SU-DHL-6 (cell line): ENCODE results near the gene AGPAT4.
"Not testable (repeated sequence)": the region's sequence is repeated elsewhere in the genome, so short reads cannot be mapped to it uniquely, and the experiment has no call there.

ENCODE experiments used
- H2AFZ ChIP-seq: fragments of 200-600 bp; sonication (generic); 2 replicates; pipeline ENCODE4 v1.6.1; 2014; ENCODE audit warnings: low read depth, mild to moderate bottlenecking, moderate library complexity, mixed read lengths, antibody characterized with exemption, low read length; ENCODE audit not compliant: severe bottlenecking
- H3F3A ChIP-seq: fragments of 200-600 bp; shearing (Covaris generic); 2 replicates; pipeline ENCODE4 v1.6.0; 2016; ENCODE audit warnings: antibody characterized with exemption, mild to moderate bottlenecking; ENCODE audit not compliant: insufficient read depth
- H3K27ac ChIP-seq: fragments of 200-600 bp; sonication (generic); 2 replicates; pipeline ENCODE4 v1.5.1; 2016; ENCODE audit warnings: low read depth, mild to moderate bottlenecking, low read length, moderate library complexity, mixed read lengths
- H3K27me3 ChIP-seq: fragments of 200-600 bp; sonication (generic), shearing (Covaris generic); 2 replicates; pipeline ENCODE4 v1.6.0; 2014; ENCODE audit warnings: mild to moderate bottlenecking, low read length
- H3K36me3 ChIP-seq: fragments of 200-600 bp; sonication (generic); 2 replicates; pipeline ENCODE4 v1.6.1; 2014; ENCODE audit warnings: mild to moderate bottlenecking, low read length, mixed read lengths
- H3K4me2 ChIP-seq: fragments of 300-600, 200-600 bp; shearing (Covaris generic), sonication (generic); 2 replicates; pipeline ENCODE4 v1.6.0; 2014; ENCODE audit warnings: low read length, low read depth, mild to moderate bottlenecking; ENCODE audit not compliant: poor library complexity, severe bottlenecking
- H3K4me3 ChIP-seq: fragments of 200-600 bp; sonication (generic); 2 replicates; pipeline ENCODE4 v1.5.1; 2014; ENCODE audit warnings: antibody characterized with exemption, low read length, mild to moderate bottlenecking, mixed read lengths; ENCODE audit not compliant: insufficient read depth, poor library complexity, severe bottlenecking
- H3K79me2 ChIP-seq: fragments of 200-600 bp; sonication (generic); 2 replicates; pipeline ENCODE4 v1.6.1; 2014; ENCODE audit warnings: mild to moderate bottlenecking, low read length, moderate library complexity; ENCODE audit not compliant: insufficient read depth
- H3K9ac ChIP-seq: fragments of 200-600 bp; sonication (generic); 2 replicates; pipeline ENCODE4 v1.7.0; 2014; ENCODE audit warnings: mild to moderate bottlenecking, low read length
- H3K9me2 ChIP-seq: fragments of 200-600 bp; sonication (generic); replicated peaks from 2 replicates; pipeline ENCODE4 v1.6.1; 2014; ENCODE audit warnings: low read length; ENCODE audit not compliant: insufficient read depth
- H3K9me3 ChIP-seq: fragments of 200-600 bp; sonication (generic); 2 replicates; pipeline ENCODE4 v1.6.1; 2014; ENCODE audit warnings: low read length, mixed read lengths; ENCODE audit not compliant: insufficient read depth
- H4K20me1 ChIP-seq: fragments of 200-600 bp; sonication (generic); 2 replicates; pipeline ENCODE4 v1.6.1; 2014; ENCODE audit warnings: low read depth, mild to moderate bottlenecking, antibody characterized with exemption, low read length, moderate library complexity, mixed read lengths
- EZH2phosphoT487 ChIP-seq: fragments of 200-600 bp; sonication (generic), shearing (Covaris generic); conservative IDR thresholded peaks from 2 replicates; pipeline ENCODE4 v1.6.1; 2018; ENCODE audit warnings: mild to moderate bottlenecking, antibody characterized with exemption, low read length, moderate library complexity, mixed read lengths
- TF ChIP-seq, protein P1 (sequence below): fragments of 200-600 bp; sonication (generic); IDR thresholded peaks from one replicate; pipeline ENCODE4 v1.5.1; 2017; ENCODE audit warnings: antibody characterized with exemption, mild to moderate bottlenecking, low read length, moderate library complexity; ENCODE audit not compliant: insufficient read depth, poor library complexity, severe bottlenecking

AGPAT4 gene

DNA sequence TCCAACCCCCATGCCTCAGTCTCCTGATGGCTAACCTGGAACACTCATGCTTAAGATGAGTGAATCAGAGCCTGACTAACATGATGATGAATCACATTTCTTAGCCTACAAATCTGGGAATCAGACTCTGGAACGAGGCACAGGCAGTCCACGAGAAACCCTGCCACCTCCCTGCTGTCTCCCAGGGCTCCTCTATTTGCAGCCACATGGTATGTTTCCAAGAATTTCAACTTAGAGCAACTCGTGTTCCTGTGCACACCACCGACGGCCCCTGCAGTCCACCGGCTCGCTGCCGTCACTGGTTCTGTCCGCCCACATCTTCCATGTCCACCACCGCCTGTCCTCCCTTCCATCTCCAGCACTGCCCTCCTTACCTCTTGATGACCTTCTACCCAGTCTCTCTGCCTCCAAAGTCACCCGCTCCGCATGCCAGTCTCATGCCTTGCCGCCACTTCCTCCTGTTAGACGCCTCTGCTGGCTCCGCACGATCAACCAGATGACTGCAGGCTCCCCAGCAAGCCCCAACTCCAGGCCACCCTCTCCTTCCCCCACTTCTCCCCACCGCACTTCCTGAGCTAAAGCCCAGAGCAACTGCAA, 87.6 kb downstream of the AGPAT4 start:
- Histone ChIP-seq H3K27me3 (no peaks in the 10 kb centered on the region), H3F3A (no peaks in the 10 kb centered on the region), H3K4me3 (no peak overlapping the region), H3K9ac (no peak overlapping the region), H3K9me2 (no peaks in the 10 kb centered on the region), H2AFZ (no peak overlapping the region), H3K27ac (no peak overlapping the region), H3K9me3 (no peaks in the 10 kb centered on the region), H3K79me2 (no peaks in the 10 kb centered on the region), H3K4me2 (no peak overlapping the region), H4K20me1 (no peaks in the 10 kb centered on the region), H3K36me3 (no peaks in the 10 kb centered on the region)
- TF ChIP-seq EZH2phosphoT487 = no peak
- TF ChIP-seq, protein P1, sequence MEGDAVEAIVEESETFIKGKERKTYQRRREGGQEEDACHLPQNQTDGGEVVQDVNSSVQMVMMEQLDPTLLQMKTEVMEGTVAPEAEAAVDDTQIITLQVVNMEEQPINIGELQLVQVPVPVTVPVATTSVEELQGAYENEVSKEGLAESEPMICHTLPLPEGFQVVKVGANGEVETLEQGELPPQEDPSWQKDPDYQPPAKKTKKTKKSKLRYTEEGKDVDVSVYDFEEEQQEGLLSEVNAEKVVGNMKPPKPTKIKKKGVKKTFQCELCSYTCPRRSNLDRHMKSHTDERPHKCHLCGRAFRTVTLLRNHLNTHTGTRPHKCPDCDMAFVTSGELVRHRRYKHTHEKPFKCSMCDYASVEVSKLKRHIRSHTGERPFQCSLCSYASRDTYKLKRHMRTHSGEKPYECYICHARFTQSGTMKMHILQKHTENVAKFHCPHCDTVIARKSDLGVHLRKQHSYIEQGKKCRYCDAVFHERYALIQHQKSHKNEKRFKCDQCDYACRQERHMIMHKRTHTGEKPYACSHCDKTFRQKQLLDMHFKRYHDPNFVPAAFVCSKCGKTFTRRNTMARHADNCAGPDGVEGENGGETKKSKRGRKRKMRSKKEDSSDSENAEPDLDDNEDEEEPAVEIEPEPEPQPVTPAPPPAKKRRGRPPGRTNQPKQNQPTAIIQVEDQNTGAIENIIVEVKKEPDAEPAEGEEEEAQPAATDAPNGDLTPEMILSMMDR = no peak

DNA sequence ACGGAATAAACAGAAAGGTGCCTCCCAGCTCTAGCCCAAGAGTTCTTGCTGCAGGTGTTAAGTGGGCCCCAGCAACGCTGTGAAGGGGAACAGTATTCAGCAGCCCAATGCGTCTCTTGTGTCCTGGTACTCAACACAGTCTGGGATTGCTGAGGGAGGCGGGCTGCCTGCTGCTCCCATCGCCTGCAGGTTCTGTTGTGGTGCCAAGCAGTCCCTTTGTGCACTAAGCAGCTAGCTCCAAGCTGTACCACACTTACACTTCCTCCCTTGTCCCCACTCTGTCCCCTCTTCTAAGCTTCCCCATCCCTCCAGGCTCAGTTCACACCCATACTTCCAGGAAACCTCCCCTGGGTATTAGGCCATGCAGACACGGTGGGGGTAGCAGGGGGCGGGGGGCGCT, 92.7 kb downstream of the AGPAT4 start:
- Histone ChIP-seq H3K4me3 (no peak overlapping the region), H3K36me3 (no peaks in the 10 kb centered on the region), H3F3A (no peaks in the 10 kb centered on the region), H3K27ac (no peak overlapping the region), H3K27me3 (no peaks in the 10 kb centered on the region), H3K9me3 (no peaks in the 10 kb centered on the region), H3K79me2 (no peaks in the 10 kb centered on the region), H3K9me2 (no peaks in the 10 kb centered on the region), H3K9ac (no peak overlapping the region), H2AFZ (no peak overlapping the region), H3K4me2 (no peak overlapping the region), H4K20me1 (no peaks in the 10 kb centered on the region)
- TF ChIP-seq, protein P1 = no peak

DNA sequence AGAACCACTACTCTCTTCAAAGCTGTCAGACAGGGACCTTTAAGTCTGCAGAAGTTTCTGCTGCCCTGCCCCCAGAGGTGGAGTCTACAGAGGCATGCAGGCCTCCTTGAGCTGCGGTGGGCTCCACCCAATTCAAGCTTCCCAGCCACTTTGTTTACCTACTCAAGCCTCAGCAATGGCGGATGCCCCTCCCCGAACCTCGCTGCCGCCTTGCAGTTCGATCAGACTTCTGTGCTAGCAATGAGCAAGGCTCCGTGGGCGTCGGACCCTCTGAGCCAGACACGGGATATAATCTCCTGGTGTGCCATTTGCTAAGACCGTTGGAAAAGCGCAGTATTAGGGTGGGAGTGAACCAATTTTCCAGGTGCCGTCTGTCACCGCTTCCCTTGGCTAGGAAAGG, 95.7 kb downstream of the AGPAT4 start:
- H4K20me1 ChIP-seq, H3K9me3 ChIP-seq, H3K9ac ChIP-seq, H3K27me3 ChIP-seq, H3K79me2 ChIP-seq, H2AFZ ChIP-seq, H3K9me2 ChIP-seq, H3K4me3 ChIP-seq, H3K36me3 ChIP-seq, H3K27ac ChIP-seq, H3F3A ChIP-seq, H3K4me2 ChIP-seq: not testable (repeated sequence)

DNA sequence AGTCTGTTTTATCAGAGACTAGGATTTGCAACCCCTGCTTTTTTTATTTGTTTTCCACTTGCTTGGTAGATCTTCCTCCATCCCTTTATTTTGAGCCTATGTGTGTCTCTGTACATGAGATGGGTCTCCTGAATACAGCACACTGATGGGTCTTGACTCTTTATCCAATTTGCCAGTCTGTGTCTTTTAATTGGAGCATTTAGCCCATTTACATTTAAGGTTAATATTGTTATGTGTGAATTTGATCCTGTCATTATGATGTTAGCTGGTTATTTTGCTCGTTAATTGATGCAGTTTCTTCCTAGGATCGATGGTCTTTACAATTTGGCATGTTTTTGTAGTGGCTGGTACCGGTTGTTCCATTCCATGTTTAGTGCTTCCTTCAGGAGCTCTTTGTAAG, 97.4 kb downstream of the AGPAT4 start:
- not testable (repeated sequence) for H3K4me3 ChIP-seq, H3K36me3 ChIP-seq, H3F3A ChIP-seq, H4K20me1 ChIP-seq, H3K9me2 ChIP-seq, H3K9ac ChIP-seq, H2AFZ ChIP-seq, H3K4me2 ChIP-seq, H3K27me3 ChIP-seq, H3K27ac ChIP-seq, H3K9me3 ChIP-seq, H3K79me2 ChIP-seq

DNA sequence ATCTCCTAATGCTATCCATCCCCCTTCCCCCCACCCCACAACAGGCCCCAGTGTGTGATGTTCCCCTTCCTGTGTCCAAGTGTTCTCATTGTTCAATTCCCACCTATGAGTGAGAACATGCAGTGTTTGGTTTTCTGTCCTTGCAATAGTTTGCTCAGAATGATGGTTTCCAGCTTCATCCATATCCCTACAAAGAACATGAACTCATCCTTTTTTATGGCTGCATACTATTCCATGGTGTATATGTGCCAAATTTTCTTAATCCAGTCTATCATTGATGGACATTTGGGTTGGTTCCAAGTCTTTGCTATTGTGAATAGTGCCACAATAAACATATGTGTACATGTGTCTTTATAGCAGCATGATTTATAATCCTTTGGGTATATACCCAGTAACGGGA, 101.1 kb downstream of the AGPAT4 start:
- not testable (repeated sequence) for H3K27ac ChIP-seq, H4K20me1 ChIP-seq, H3K4me2 ChIP-seq, H3K9me2 ChIP-seq, H3K4me3 ChIP-seq, H3K36me3 ChIP-seq, H3K79me2 ChIP-seq, H3F3A ChIP-seq, H2AFZ ChIP-seq, H3K27me3 ChIP-seq, H3K9ac ChIP-seq, H3K9me3 ChIP-seq
